ENCODE measurements around the gene SELENOI. TPM values are rescaled to one million over a fixed set of nuclear protein-coding genes. Genes with fewer than 3 reads are reported as not detected.

The SELENOI gene
- total RNA-seq, 1 donor: 14.6 TPM

GRCh38 chr2:26395394-26395793 lies 49.5 kb downstream of the SELENOI start:
- no peak overlapping the region for H3K4me3 ChIP-seq (ENCODE audit: low read depth, low read length)
- no peak for DNase-seq (ENCODE audit: low read depth)
- TF ChIP-seq, protein P1, sequence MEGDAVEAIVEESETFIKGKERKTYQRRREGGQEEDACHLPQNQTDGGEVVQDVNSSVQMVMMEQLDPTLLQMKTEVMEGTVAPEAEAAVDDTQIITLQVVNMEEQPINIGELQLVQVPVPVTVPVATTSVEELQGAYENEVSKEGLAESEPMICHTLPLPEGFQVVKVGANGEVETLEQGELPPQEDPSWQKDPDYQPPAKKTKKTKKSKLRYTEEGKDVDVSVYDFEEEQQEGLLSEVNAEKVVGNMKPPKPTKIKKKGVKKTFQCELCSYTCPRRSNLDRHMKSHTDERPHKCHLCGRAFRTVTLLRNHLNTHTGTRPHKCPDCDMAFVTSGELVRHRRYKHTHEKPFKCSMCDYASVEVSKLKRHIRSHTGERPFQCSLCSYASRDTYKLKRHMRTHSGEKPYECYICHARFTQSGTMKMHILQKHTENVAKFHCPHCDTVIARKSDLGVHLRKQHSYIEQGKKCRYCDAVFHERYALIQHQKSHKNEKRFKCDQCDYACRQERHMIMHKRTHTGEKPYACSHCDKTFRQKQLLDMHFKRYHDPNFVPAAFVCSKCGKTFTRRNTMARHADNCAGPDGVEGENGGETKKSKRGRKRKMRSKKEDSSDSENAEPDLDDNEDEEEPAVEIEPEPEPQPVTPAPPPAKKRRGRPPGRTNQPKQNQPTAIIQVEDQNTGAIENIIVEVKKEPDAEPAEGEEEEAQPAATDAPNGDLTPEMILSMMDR (IDR thresholded peaks at IDR 0.05; ENCODE audit: insufficient read depth, low read length): no peak

- TF ChIP-seq, protein P1 (IDR thresholded peaks at IDR 0.05; ENCODE audit: insufficient read depth, low read length): no peak
- H3K4me3 ChIP-seq (ENCODE audit: low read depth, low read length): no peak overlapping the region
These were observed 50.9 kb downstream of the SELENOI start for GRCh38 chr2:26396734-26397298.

GRCh38 chr2:26399771-26400376 lies 53.9 kb downstream of the SELENOI start:
- no peak overlapping the region for H3K4me3 ChIP-seq (ENCODE audit: low read depth, low read length)
- TF ChIP-seq, protein P1 (IDR thresholded peaks at IDR 0.05; ENCODE audit: insufficient read depth, low read length): no peak

More at GRCh38 chr2:26396734-26397298, 50.9 kb downstream of the SELENOI start:
- no peak for DNase-seq (ENCODE audit: low read depth)

DNA sequence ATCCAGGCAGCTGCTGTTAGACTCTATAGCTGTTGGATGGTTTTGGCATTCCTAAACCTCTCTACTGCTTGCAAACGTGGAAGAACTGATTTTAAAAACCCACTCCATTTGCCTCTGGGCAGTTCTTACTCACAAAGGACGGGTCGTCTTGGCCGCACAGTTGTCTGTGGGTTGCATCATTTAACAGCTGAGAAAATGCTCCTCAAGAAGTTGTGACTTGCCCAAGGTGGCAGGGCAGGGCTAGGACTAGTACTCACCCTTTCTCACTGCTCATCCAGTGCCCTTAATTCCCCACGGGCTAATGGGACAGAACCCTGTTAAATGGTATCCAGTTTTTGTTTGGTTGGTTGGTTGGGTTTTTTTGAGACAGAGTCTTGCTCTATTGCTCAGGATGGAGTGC lies 54.8 kb downstream of the SELENOI start:
- no peak for DNase-seq (ENCODE audit: low read depth)
- TF ChIP-seq, protein P1 (IDR thresholded peaks at IDR 0.05; ENCODE audit: insufficient read depth, low read length): no peak
- no peak overlapping the region for H3K4me3 ChIP-seq (ENCODE audit: low read depth, low read length)

More at GRCh38 chr2:26399771-26400376, 53.9 kb downstream of the SELENOI start:
- DNase-seq (ENCODE audit: low read depth): no peak

DNA sequence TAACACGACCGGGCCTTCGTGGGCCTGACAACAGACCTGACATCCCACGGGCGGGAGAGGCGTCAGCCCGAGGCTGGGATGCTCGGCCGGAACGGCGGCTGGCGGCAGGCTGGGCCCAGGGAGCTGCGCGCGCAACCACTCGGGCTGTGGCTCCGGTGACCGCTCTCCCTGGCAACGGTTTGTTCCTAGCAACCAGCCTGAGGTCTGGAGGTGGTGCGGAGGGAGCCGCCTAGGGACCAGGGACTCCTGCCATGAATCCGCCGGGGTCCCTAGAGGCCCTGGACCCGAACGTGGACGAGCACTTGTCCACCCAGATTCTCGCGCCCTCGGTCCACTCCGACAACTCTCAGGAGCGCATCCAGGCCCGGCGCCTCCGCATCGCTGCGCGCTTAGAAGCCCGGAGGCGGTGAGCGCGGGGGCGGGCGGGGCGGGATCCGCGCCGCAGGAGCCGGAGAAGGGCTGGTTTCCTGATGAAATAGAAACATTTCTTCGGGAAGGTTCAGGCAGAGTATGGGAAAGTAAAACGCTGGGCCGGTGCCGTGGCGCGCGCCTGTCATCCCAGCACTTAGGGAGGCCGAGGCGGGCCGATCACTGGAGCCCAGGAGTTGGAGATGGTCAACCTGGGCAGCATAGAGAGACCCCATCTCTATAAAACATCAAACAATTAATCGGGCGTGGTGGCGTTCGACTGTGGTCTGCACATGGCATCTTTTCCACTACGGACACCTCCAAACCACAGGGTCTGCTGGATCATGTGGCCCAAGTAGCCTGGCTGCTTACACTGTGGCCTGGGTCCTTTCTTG lies 56.0 kb downstream of the SELENOI start, which contains the start of gene DRC1:
Gene DRC1, plus strand, starts transcription at position 182 of the 803 bp plus-strand sequence. Its CDS starts 70 bp downstream, at position 252.
- TF ChIP-seq, protein P1 (IDR thresholded peaks at IDR 0.05; ENCODE audit: insufficient read depth, low read length): no peak
- DNase-seq (ENCODE audit: low read depth): peak; percentile 60

GRCh38 chr2:26407526-26407925 lies 61.6 kb downstream of the SELENOI start:
- H3K4me3 ChIP-seq (ENCODE audit: low read depth, low read length): no peak overlapping the region
- TF ChIP-seq, protein P1 (IDR thresholded peaks at IDR 0.05; ENCODE audit: insufficient read depth, low read length): no peak

More for the DNA sequence above, 56.0 kb downstream of the SELENOI start, which contains the start of gene DRC1:
- peak within 1 kb of the TSS; percentile 57 for H3K4me3 ChIP-seq (ENCODE audit: low read depth, low read length)

More at GRCh38 chr2:26407526-26407925, 61.6 kb downstream of the SELENOI start:
- no peak for DNase-seq (ENCODE audit: low read depth)
